ENCODE results near the gene MCTP1. TPM values are rescaled to one million over a fixed set of nuclear protein-coding genes. Genes with fewer than 3 reads are reported as not detected.

Gene MCTP1
- total and polyA plus RNA-seq, 9 of the 15 experiments (the other 6 are each of a cell fraction or from before 2014, with no cell fraction given): 0.04 to 0.93 (median 0.06) TPM; not detected in 4

DNA sequence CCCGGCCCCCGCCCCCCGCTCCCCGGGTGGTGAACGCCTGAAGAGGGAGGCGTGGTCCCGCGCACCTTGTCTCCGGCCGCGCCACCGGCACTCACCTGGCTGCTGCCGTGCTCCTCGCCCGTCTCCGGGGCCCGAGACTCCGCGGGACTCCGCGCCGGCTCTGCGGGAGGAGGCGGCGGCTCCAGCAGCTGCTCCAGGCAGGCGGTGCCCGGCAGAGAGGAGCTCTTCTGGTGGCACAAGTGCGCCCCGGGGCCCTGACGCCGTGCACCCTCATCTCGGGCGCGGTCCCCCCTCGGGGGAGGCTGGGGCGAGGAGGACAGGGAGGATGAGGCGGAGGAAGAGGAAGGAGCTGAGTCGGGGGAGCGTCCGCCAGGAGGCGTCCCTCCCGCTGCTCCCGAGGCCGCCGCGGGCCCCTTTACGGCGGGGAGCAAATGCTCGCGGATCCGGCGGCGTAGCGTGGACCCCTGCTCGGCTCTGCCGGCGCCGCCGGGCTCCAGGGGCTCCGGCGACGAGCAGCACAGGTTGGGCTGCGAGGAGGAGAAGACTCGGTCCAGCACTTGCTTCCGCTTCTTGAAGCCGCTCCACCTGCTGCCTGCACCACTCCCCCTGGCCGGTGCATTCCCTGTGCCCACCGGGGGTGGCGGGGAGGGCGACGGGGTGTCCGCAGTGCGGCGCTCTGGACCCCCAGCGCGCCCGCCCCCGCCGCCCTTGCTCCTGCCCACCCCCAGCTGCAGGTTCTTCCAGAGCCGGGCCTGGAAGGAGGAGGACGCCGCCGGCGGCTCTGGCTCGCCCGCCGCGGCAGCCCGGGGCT is 928 bp downstream of the MCTP1 start (continued):
- no peak for TF ChIP-seq ZNF280B (CRISPR knock-in tag; IDR thresholded peaks at IDR 0.05)
- TF ChIP-seq IRF2 (CRISPR knock-in tag; IDR thresholded peaks at IDR 0.05): no peak
- TF ChIP-seq PTBP1 (IDR thresholded peaks at IDR 0.05; ENCODE audit: low read depth, low read length): no peak
- no peak for TF ChIP-seq ZNF3 (CRISPR knock-in tag; IDR thresholded peaks at IDR 0.05)
- TF ChIP-seq RBM22 (IDR thresholded peaks at IDR 0.05; ENCODE audit: low read depth, low read length, poor library complexity, severe bottlenecking): no peak
- TF ChIP-seq ZNF395 (CRISPR knock-in tag; IDR thresholded peaks at IDR 0.05): no peak
- TF ChIP-seq KDM2B (CRISPR knock-in tag; IDR thresholded peaks at IDR 0.05): 0 out of 2 replicates have a peak, but pooled peaks have one; percentile 68
- TF ChIP-seq MAFK (IDR thresholded peaks at IDR 0.05; ENCODE audit: low read length): no peak
- TF ChIP-seq, protein P1, sequence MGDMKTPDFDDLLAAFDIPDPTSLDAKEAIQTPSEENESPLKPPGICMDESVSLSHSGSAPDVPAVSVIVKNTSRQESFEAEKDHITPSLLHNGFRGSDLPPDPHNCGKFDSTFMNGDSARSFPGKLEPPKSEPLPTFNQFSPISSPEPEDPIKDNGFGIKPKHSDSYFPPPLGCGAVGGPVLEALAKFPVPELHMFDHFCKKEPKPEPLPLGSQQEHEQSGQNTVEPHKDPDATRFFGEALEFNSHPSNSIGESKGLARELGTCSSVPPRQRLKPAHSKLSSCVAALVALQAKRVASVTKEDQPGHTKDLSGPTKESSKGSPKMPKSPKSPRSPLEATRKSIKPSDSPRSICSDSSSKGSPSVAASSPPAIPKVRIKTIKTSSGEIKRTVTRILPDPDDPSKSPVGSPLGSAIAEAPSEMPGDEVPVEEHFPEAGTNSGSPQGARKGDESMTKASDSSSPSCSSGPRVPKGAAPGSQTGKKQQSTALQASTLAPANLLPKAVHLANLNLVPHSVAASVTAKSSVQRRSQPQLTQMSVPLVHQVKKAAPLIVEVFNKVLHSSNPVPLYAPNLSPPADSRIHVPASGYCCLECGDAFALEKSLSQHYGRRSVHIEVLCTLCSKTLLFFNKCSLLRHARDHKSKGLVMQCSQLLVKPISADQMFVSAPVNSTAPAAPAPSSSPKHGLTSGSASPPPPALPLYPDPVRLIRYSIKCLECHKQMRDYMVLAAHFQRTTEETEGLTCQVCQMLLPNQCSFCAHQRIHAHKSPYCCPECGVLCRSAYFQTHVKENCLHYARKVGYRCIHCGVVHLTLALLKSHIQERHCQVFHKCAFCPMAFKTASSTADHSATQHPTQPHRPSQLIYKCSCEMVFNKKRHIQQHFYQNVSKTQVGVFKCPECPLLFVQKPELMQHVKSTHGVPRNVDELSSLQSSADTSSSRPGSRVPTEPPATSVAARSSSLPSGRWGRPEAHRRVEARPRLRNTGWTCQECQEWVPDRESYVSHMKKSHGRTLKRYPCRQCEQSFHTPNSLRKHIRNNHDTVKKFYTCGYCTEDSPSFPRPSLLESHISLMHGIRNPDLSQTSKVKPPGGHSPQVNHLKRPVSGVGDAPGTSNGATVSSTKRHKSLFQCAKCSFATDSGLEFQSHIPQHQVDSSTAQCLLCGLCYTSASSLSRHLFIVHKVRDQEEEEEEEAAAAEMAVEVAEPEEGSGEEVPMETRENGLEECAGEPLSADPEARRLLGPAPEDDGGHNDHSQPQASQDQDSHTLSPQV (IDR thresholded peaks at IDR 0.05): no peak
- peak; percentile 18; the same call in 1 of the 2 replicates for TF ChIP-seq CXXC5 (CRISPR knock-in tag; IDR thresholded peaks at IDR 0.05)
- TF ChIP-seq CGGBP1 (CRISPR knock-in tag; IDR thresholded peaks at IDR 0.05): no peak
- TF ChIP-seq, protein P2, sequence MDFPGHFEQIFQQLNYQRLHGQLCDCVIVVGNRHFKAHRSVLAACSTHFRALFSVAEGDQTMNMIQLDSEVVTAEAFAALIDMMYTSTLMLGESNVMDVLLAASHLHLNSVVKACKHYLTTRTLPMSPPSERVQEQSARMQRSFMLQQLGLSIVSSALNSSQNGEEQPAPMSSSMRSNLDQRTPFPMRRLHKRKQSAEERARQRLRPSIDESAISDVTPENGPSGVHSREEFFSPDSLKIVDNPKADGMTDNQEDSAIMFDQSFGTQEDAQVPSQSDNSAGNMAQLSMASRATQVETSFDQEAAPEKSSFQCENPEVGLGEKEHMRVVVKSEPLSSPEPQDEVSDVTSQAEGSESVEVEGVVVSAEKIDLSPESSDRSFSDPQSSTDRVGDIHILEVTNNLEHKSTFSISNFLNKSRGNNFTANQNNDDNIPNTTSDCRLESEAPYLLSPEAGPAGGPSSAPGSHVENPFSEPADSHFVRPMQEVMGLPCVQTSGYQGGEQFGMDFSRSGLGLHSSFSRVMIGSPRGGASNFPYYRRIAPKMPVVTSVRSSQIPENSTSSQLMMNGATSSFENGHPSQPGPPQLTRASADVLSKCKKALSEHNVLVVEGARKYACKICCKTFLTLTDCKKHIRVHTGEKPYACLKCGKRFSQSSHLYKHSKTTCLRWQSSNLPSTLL (IDR thresholded peaks at IDR 0.05): no peak
- TF ChIP-seq BCL6 (CRISPR knock-in tag; IDR thresholded peaks at IDR 0.05): no peak
- TF ChIP-seq ETV6 (IDR thresholded peaks at IDR 0.05; ENCODE audit: borderline replicate concordance in 1 of 2, low read depth in 2 of 2, low read length in 1 of 2): no peak
- no peak for TF ChIP-seq ETV6 (CRISPR knock-in tag; IDR thresholded peaks at IDR 0.05; ENCODE audit: borderline replicate concordance)
- no peak for TF ChIP-seq GATAD2A (IDR thresholded peaks at IDR 0.05)
- TF ChIP-seq PURB (CRISPR knock-in tag; IDR thresholded peaks at IDR 0.05; ENCODE audit: low read depth): no peak
